Psoas muscle (tissue), 8 donors: ENCODE data around the gene ADAMTS18. TPM values are rescaled to one million over a fixed set of nuclear protein-coding genes. Genes with fewer than 3 reads are reported as not detected.

ENCODE experiments used
- ATAC-seq, 4 donors: fragments of 200-7000 bp; cut with Tn5 transposase; one replicate each; pipeline ENCODE4 v1.9.1; 2020; ENCODE audit warnings: moderate library complexity in 3 of 4, mild to moderate bottlenecking in 2 of 4
- DNase-seq, 2 donors: peaks; one replicate each; pipeline ENCODE4 v3.0.0-alpha.2; 2020
- H3K27ac ChIP-seq: fragments of 200-600 bp; one replicate; pipeline ENCODE4 v1.8.0; 2022
- H3K27me3 ChIP-seq, 3 donors: fragments of 200-600 bp in 1 of 3; one replicate each; pipeline versions ENCODE4 v1.6.1 to v1.8.0; 2013 to 2022; ENCODE audit warnings: low read length in 2 of 3, mild to moderate bottlenecking in 2 of 3, moderate library complexity in 1 of 3; ENCODE audit not compliant: insufficient read depth in 3 of 3
- H3K36me3 ChIP-seq, 2 donors: fragments of 200-600 bp in 1 of 2; one replicate each; pipeline versions ENCODE4 v1.6.1 to v1.8.0; 2013 to 2022; ENCODE audit warnings: low read depth in 1 of 2, mild to moderate bottlenecking in 1 of 2, moderate library complexity in 1 of 2; ENCODE audit not compliant: insufficient read depth in 1 of 2
- H3K4me1 ChIP-seq: fragments of 200-600 bp; one replicate; pipeline ENCODE4 v1.8.0; 2022
- H3K4me3 ChIP-seq: fragments of 200-600 bp; one replicate; pipeline ENCODE4 v1.8.0; 2022; ENCODE audit warnings: mild to moderate bottlenecking
- H3K9me3 ChIP-seq: fragments of 200-600 bp; one replicate; pipeline ENCODE4 v1.8.0; 2022
- WGBS, 3 donors: extraction: QIAGEN DNeasy Blood & Tissue Kit; methylation state at CpG; one replicate each; pipeline versions ENCODE4 v1.1.6 to v1.1.7; 2013; 5-methylcytosine and 5-hydroxymethylcytosine counted together
- intact Hi-C, 2 donors: fragments of 100-400 bp; cut with DNase I; formaldehyde crosslinking; loops; one replicate each; pipeline versions ENCODE4 v1.11.0 to v1.14.2; 2022
- polyA plus RNA-seq, 3 donors: library from polyadenylated mRNA; stranded (reverse); fragments of 200-250 nt; gene quantifications; one replicate each; pipeline ENCODE4 v1.2.3, GENCODE V29; 2013
- total RNA-seq, 4 donors: library from RNA; stranded (reverse); fragmentation: NEBNext Ultra II Directional in 2 of 4; extraction: Animal tissue kit (Norgen Biotek cat#: 25700) in 2 of 4; gene quantifications; one replicate each; pipeline versions ENCODE4 v1.2.1 to v1.2.4, GENCODE V29; 2021 to 2023
- TF ChIP-seq, protein P1 (sequence below): fragments of 200-600 bp; IDR thresholded peaks from one replicate; pipeline ENCODE4 v1.8.0; 2022; ENCODE audit warnings: antibody characterized with exemption
- donor health status: healthy with polysubstance abuse.
- donor health status: DM: no; HTN: no; CAD: no; lungs with moderate emphysema.
- donor health status: Bipolar disorder and iron deficiency.
- donor health status: healthy.
- donor health status: DM: yes; HTN: yes; CAD: no.
- donor health status: DM: no; HTN: no; CAD: no.
- donor health status: DM: no; HTN: no; CAD: no.
- donor health status: DM: yes; HTN: yes; CAD: no.

ADAMTS18 gene
- total and polyA plus RNA-seq, 7 donors: 0.01 to 0.28 (median 0.03) TPM; not detected in 4

DNA sequence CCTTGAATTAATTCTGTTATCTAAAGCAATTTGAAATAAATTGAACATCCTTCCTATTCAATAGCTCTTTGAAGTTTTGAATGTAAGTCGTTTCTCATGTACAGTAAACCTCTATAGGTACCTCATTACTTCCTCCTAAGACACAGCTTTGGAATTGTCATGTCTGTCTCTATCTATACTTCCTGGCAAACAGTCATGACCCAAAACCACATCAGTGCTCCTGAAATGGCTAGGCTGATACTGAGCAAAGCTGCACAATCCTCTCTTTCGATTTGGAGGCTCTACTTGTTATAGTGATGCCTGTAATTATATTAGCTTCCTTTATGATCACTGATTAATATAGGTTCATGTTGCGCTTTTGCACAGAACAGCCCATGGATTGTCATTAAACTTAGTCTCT, 110.1 kb downstream of the ADAMTS18 start:
- Histone ChIP-seq H3K4me1 (no peaks in the 10 kb centered on the region), H3K4me3 (no peak overlapping the region), H3K27ac (no peak overlapping the region), H3K27me3 (no peaks in the 10 kb centered on the region), H3K9me3 (no peaks in the 10 kb centered on the region), H3K36me3 (no peaks in the 10 kb centered on the region)
- DNase-seq (no peak), ATAC-seq (no peak)
- intact Hi-C loops: no loop called here
- TF ChIP-seq, protein P1, sequence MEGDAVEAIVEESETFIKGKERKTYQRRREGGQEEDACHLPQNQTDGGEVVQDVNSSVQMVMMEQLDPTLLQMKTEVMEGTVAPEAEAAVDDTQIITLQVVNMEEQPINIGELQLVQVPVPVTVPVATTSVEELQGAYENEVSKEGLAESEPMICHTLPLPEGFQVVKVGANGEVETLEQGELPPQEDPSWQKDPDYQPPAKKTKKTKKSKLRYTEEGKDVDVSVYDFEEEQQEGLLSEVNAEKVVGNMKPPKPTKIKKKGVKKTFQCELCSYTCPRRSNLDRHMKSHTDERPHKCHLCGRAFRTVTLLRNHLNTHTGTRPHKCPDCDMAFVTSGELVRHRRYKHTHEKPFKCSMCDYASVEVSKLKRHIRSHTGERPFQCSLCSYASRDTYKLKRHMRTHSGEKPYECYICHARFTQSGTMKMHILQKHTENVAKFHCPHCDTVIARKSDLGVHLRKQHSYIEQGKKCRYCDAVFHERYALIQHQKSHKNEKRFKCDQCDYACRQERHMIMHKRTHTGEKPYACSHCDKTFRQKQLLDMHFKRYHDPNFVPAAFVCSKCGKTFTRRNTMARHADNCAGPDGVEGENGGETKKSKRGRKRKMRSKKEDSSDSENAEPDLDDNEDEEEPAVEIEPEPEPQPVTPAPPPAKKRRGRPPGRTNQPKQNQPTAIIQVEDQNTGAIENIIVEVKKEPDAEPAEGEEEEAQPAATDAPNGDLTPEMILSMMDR: no peak
- WGBS, 3 donors: 57 to 86% (median 67%) methylated on average over 3 of the region's 3 CpGs

DNA sequence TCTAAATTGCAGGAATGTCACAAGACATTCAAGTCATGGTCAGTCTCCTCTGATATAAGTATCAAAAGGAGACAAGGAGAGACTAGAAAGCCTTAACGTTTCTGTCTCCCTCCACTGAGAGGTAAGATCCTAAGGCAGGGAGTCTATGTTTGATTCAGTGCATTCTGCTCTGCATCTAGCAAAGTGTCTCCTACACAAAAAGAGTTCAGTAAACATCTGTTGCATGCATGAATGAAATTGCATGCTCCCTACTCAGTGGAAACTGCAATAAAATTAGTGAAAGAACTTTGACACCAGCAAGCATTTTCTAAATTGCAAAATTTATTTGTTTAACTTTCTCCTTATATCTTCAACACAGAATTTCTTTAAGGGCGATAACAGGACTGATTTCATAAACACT, 111.1 kb downstream of the ADAMTS18 start:
- Histone ChIP-seq H3K4me1 (no peaks in the 10 kb centered on the region), H3K4me3 (no peak overlapping the region), H3K9me3 (no peaks in the 10 kb centered on the region), H3K36me3 (no peaks in the 10 kb centered on the region), H3K27me3 (no peaks in the 10 kb centered on the region), H3K27ac (no peak overlapping the region)
- 12 to 59% (median 51%) methylated on average over 2 of the region's 2 CpGs for WGBS, 3 donors
- TF ChIP-seq, protein P1: no peak
- intact Hi-C loops: no loop called here
- ATAC-seq (no peak), DNase-seq (no peak)

DNA sequence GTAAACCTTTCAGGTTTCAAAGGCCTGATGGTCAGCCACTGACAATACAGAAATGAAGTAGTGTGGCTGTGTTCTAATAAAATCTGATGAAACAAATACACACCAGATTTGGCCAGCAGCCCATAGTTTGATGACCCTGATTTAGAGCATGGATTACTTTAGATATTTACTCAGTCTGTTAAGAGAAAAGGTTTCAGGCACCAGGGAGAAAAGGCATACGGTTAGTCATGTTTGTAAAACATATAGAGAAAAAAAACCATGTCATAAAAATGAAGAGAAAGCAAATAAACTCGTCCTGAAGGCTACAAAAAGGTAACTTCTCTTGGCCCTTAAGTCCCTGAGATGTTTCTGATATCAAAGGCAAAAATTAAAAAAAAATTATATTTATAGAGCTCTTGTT, 112.1 kb downstream of the ADAMTS18 start:
- TF ChIP-seq, protein P1: no peak
- H3K4me3 ChIP-seq: no peak overlapping the region
- no peak for ATAC-seq
- no peaks in the 10 kb centered on the region for H3K27me3 ChIP-seq
- DNase-seq: no peak
- intact Hi-C loops: no loop called here
- WGBS, 3 donors: 44 to 50% (median 45%) methylated on average over 2 of the region's 2 CpGs
- H3K9me3 ChIP-seq: no peaks in the 10 kb centered on the region
- H3K27ac ChIP-seq: no peak overlapping the region
- H3K36me3 ChIP-seq: no peaks in the 10 kb centered on the region
- H3K4me1 ChIP-seq: no peaks in the 10 kb centered on the region

DNA sequence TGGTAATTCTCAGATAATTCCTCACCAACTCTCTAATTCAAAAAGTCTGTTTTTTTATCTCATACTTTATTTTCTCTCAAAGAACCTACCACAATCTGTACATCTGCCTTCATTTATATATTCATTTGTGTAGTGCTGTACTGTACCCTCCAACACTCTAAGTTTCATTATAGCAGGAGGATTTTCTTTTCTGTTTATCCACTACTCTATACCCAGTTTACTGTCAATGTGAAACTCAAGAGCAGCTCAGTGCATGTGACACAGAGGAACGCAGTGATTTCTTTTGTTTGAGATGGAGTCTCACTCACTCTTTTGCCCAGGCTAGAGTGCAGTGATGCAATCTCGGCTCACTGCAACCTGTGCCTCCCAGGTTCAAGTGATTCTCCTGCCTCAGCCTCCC, 117.8 kb downstream of the ADAMTS18 start:
- H3K36me3 ChIP-seq: no peaks in the 10 kb centered on the region
- no peak overlapping the region for H3K4me3 ChIP-seq
- H3K4me1 ChIP-seq: no peaks in the 10 kb centered on the region
- H3K27ac ChIP-seq: no peak overlapping the region
- TF ChIP-seq, protein P1: no peak
- H3K27me3 ChIP-seq: no peaks in the 10 kb centered on the region
- intact Hi-C loops: no loop called here
- no peak for DNase-seq
- no peaks in the 10 kb centered on the region for H3K9me3 ChIP-seq
- no peak for ATAC-seq
- WGBS, 3 donors: 87 to 94% (median 91%) methylated on average over 2 of the region's 2 CpGs

DNA sequence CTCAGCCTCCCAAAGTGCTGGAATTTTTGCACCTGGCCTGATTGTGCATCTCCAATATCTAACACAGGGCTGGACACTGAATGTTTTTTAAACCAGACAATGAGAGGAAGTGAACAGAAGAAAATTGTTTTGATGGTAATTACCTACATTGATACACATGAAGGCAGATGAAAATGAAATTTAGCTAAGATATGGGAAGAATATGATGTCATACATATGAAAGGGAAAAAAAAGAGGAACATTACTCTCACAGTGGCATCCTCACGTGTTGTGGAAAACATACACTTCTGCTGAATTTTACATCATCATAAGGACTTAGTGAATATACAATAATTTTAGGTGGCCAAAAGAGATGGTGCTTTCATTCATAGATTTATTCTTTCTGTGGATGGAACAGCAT, 124.0 kb downstream of the ADAMTS18 start:
- Histone ChIP-seq H3K36me3 (no peaks in the 10 kb centered on the region), H3K4me3 (no peak overlapping the region), H3K9me3 (no peaks in the 10 kb centered on the region), H3K27ac (no peak overlapping the region), H3K27me3 (peaks cover 0 to 3% (median 0%) of the 10 kb centered on the region in 3 donors), H3K4me1 (no peaks in the 10 kb centered on the region)
- ATAC-seq (no peak), DNase-seq (no peak)
- TF ChIP-seq, protein P1: no peak
- intact Hi-C loops: no loop called here
- 54 to 68% (median 65%) methylated on average over 1 of the region's 1 CpG for WGBS, 3 donors
